ENCODE results near the gene MAP3K13.

MAP3K13 gene

DNA sequence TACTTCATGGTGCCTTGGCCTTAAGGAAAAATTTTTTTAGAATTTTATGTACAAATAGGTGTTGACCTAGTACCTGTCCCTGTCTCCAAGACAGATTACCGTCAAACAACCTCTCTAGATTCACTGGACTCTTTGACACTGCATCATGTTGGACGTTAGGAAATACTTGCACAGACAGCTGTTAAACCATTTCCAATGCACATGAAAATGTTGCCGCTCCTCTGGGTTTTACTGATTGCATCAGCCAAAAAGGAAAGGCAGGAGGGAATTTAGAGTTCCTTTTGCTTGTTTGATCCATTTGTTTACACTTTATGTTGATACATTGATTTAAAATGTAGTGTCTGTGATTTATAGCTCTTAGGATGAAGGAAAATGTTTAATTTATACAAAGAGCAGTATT lies 121.4 kb downstream of the MAP3K13 start:
- H3K27ac ChIP-seq (ENCODE audit: low read length) = no peak overlapping the region
- H3K36me3 ChIP-seq (ENCODE audit: control insufficient read depth, insufficient read depth, low read length) = no peaks in the 10 kb centered on the region
- H3K27me3 ChIP-seq (ENCODE audit: control insufficient read depth, insufficient read depth, low read length) = no peaks in the 10 kb centered on the region

DNA sequence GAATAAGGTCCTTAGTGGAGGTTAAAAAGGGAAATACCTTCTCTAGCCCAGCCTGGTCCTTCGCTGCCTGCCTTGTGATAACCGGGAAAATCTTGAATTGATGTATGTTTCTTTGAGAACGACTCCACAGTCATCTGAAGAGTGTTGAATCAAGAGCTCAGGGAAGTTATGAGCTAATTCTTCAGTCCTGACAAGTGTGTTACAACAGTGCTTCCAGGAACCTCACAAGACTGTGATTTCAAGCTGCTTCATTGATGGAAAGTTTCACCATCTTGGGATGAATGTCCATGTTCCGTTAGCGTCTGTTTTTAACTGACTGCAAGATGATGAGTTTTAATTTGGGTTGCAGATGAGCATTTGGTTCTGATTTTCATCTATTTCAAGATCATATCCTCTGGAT lies 123.5 kb downstream of the MAP3K13 start:
- H3K4me3 ChIP-seq (ENCODE audit: low read length) = no peak overlapping the region
- no CpG with 5 or more reads among the region's 5 CpGs for WGBS (ENCODE audit: insufficient coverage, insufficient read length)
- no peak overlapping the region for H3K27ac ChIP-seq (ENCODE audit: low read length)
- no peak for DNase-seq (ENCODE audit: low read depth, low spot score)
- no peaks in the 10 kb centered on the region for H3K27me3 ChIP-seq (ENCODE audit: control insufficient read depth, insufficient read depth, low read length)
- no peaks in the 10 kb centered on the region for H3K9me3 ChIP-seq (ENCODE audit: control insufficient read depth, insufficient read depth, low read length)
- no peaks in the 10 kb centered on the region for H3K4me1 ChIP-seq (ENCODE audit: control insufficient read depth, insufficient read depth, low read length)
- peaks cover 3% of the 10 kb centered on the region; the same call in 1 of the 2 replicates for H3K36me3 ChIP-seq (ENCODE audit: control insufficient read depth, insufficient read depth, low read length)

More for the DNA sequence above, 121.4 kb downstream of the MAP3K13 start:
- Histone ChIP-seq H3K4me1 (ENCODE audit: control insufficient read depth, insufficient read depth, low read length) (no peaks in the 10 kb centered on the region), H3K9me3 (ENCODE audit: control insufficient read depth, insufficient read depth, low read length) (no peaks in the 10 kb centered on the region), H3K4me3 (ENCODE audit: low read length) (no peak overlapping the region)
- DNase-seq (ENCODE audit: low read depth, low spot score) = no peak
- WGBS (ENCODE audit: insufficient coverage, insufficient read length) = no CpG with 5 or more reads among the region's 3 CpGs

DNA sequence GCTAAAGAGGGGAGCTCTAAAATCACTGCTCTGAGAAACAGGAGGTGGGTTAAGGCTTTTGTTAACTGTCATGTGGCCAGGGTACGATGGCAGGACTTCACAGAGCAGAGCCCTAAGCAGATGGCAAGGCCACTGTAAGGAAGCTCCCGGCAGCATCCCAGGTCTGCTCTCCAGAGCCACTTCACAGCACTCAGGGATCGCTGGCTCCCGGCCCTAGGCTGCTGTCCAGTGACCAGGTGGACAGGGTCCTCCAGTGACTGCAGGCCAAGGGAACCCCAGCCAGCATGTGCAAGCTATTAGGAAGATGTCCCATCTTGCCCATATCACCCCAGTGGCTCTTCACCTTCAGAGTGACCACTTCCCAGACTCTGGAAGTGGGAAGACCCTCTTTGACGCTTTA lies 125.5 kb downstream of the MAP3K13 start:
- no peak for DNase-seq (ENCODE audit: low read depth, low spot score)

DNA sequence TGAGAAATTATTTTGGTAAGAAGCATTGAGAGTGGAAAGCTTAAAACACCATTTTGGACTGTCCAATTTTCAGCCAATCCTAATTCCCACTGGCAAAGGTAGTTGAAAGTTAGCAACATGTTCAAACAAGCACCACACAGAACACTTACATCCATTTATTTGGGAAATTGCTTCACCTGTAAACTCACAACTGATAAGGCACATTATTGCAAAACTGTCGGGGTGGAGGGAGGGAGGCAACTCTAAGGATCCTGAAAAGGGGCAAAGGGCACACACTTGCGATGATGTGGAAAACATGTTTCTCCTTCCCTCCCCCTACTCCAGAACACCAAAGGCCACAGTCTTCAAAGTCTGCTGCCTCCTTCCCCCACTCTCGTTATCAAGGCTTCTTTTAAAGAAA lies 126.5 kb downstream of the MAP3K13 start:
- Histone ChIP-seq H3K4me1 (ENCODE audit: control insufficient read depth, insufficient read depth, low read length) (no peaks in the 10 kb centered on the region), H3K27me3 (ENCODE audit: control insufficient read depth, insufficient read depth, low read length) (no peaks in the 10 kb centered on the region), H3K9me3 (ENCODE audit: control insufficient read depth, insufficient read depth, low read length) (no peaks in the 10 kb centered on the region), H3K27ac (ENCODE audit: low read length) (no peak overlapping the region), H3K36me3 (ENCODE audit: control insufficient read depth, insufficient read depth, low read length) (peaks cover 3% of the 10 kb centered on the region; the same call in 1 of the 2 replicates), H3K4me3 (ENCODE audit: low read length) (no peak overlapping the region)
- WGBS (ENCODE audit: insufficient coverage, insufficient read length) = no CpG with 5 or more reads among the region's 3 CpGs
- DNase-seq (ENCODE audit: low read depth, low spot score) = no peak

More for the DNA sequence above, 125.5 kb downstream of the MAP3K13 start:
- Histone ChIP-seq H3K36me3 (ENCODE audit: control insufficient read depth, insufficient read depth, low read length) (peaks cover 3% of the 10 kb centered on the region; the same call in 1 of the 2 replicates), H3K4me3 (ENCODE audit: low read length) (no peak overlapping the region), H3K9me3 (ENCODE audit: control insufficient read depth, insufficient read depth, low read length) (no peaks in the 10 kb centered on the region), H3K27ac (ENCODE audit: low read length) (no peak overlapping the region), H3K4me1 (ENCODE audit: control insufficient read depth, insufficient read depth, low read length) (no peaks in the 10 kb centered on the region), H3K27me3 (ENCODE audit: control insufficient read depth, insufficient read depth, low read length) (no peaks in the 10 kb centered on the region)
- WGBS (ENCODE audit: insufficient coverage, insufficient read length) = no CpG with 5 or more reads among the region's 5 CpGs

GRCh38 chr3:185490241-185490640 lies 127.3 kb downstream of the MAP3K13 start:
- Histone ChIP-seq H3K36me3 (ENCODE audit: control insufficient read depth, insufficient read depth, low read length) (peaks cover 3% of the 10 kb centered on the region; the same call in 1 of the 2 replicates), H3K27me3 (ENCODE audit: control insufficient read depth, insufficient read depth, low read length) (no peaks in the 10 kb centered on the region), H3K4me3 (ENCODE audit: low read length) (no peak overlapping the region), H3K27ac (ENCODE audit: low read length) (no peak overlapping the region), H3K9me3 (ENCODE audit: control insufficient read depth, insufficient read depth, low read length) (no peaks in the 10 kb centered on the region), H3K4me1 (ENCODE audit: control insufficient read depth, insufficient read depth, low read length) (no peaks in the 10 kb centered on the region)
- no CpG with 5 or more reads among the region's 4 CpGs for WGBS (ENCODE audit: insufficient coverage, insufficient read length)
- no peak for DNase-seq (ENCODE audit: low read depth, low spot score)

DNA sequence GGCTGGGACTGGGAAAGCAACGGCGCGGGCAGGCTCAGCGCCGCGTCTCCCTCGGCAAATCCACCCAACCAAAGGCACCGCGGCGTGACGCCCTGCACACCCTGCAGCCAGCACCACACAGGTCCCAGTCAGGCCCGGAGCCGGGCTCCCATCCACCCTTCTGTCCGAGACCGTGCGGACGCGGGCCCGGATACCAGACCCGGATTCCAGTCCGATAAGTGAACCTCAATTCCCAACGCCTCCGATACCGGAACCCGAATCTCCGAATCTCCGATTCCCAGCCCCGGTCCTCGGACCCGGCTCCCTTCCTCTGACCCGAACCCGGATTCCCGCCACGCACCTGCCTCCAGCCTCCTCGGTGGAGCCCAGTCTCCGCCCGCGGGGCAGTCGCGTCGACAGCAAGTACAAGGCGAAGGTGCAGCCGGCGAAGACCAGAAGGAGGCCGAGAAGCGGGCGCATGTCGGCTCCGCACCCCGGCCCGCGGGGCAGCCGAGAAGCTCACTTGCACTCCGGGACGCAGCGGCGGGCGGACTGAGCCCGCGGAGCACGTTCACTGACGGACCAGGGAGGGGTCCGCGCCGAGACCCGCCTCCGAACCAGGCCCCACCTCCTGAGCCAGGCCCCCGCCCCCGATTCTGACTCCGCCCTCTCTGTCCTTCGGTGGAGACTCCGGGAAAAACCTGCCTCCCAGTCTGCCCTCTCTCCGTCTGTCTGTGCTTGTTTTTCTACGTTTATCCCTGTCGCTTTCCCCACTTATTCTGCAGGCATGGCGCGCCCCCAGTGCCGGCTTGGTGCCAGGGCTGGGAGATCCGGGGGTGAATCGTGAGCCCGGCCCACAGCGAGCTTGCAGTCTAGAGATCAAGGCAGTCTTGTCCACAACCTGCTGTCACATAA lies 135.8 kb downstream of the MAP3K13 start, which contains the start of gene TMEM41A:
Gene TMEM41A, minus strand, starts transcription at position 533 of the 894 bp plus-strand sequence. Its CDS starts 74 bp downstream, at position 459.
- H3K4me3 ChIP-seq (ENCODE audit: low read length) = peak within 1 kb of the TSS; percentile 84
- no peaks in the 10 kb centered on the region for H3K9me3 ChIP-seq (ENCODE audit: control insufficient read depth, insufficient read depth, low read length)
- WGBS (ENCODE audit: insufficient coverage, insufficient read length) = no CpG with 5 or more reads among the region's 82 CpGs
- 0 out of 2 replicates have a peak, but pooled peaks cover 5% of the 10 kb centered on the region for H3K36me3 ChIP-seq (ENCODE audit: control insufficient read depth, insufficient read depth, low read length)
- H3K27me3 ChIP-seq (ENCODE audit: control insufficient read depth, insufficient read depth, low read length) = no peaks in the 10 kb centered on the region
- peak; percentile 68 for DNase-seq (ENCODE audit: low read depth, low spot score)
- H3K27ac ChIP-seq (ENCODE audit: low read length) = no peak within 1 kb of the TSS
- 0 out of 2 replicates have a peak, but pooled peaks cover 1% of the 10 kb centered on the region for H3K4me1 ChIP-seq (ENCODE audit: control insufficient read depth, insufficient read depth, low read length)

DNA sequence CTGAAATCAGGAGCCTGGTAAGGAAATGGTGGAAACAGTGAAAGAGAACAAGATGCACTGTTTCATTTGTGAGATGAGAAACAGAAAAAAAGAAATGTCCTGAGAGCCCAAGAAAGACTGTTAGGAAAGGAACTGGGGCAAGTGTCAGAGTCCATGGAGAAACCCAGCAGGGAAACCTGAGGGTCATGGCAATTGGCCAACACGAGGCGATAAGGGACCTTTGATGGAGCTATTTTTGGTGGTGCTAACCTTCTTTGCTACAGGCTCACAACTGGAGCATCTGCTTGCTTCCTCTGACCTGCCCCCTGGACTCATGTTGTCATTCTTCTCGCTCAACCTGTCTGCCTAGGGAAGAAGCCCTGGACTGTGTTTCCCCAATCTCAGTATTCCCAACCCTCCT lies 140.1 kb downstream of the MAP3K13 start:
- no peaks in the 10 kb centered on the region for H3K36me3 ChIP-seq (ENCODE audit: control insufficient read depth, insufficient read depth, low read length)
- H3K4me1 ChIP-seq (ENCODE audit: control insufficient read depth, insufficient read depth, low read length) = 0 out of 2 replicates have a peak, but pooled peaks cover 1% of the 10 kb centered on the region
- no peak overlapping the region for H3K27ac ChIP-seq (ENCODE audit: low read length)
- no CpG with 5 or more reads among the region's 3 CpGs for WGBS (ENCODE audit: insufficient coverage, insufficient read length)
- no peak for DNase-seq (ENCODE audit: low read depth, low spot score)
- H3K9me3 ChIP-seq (ENCODE audit: control insufficient read depth, insufficient read depth, low read length) = no peaks in the 10 kb centered on the region
- H3K4me3 ChIP-seq (ENCODE audit: low read length) = no peak overlapping the region
- H3K27me3 ChIP-seq (ENCODE audit: control insufficient read depth, insufficient read depth, low read length) = no peaks in the 10 kb centered on the region

GRCh38 chr3:185503521-185503920 lies 140.6 kb downstream of the MAP3K13 start:
- DNase-seq (ENCODE audit: low read depth, low spot score) = no peak
- H3K36me3 ChIP-seq (ENCODE audit: control insufficient read depth, insufficient read depth, low read length) = no peaks in the 10 kb centered on the region
- H3K27me3 ChIP-seq (ENCODE audit: control insufficient read depth, insufficient read depth, low read length) = no peaks in the 10 kb centered on the region
- H3K9me3 ChIP-seq (ENCODE audit: control insufficient read depth, insufficient read depth, low read length) = no peaks in the 10 kb centered on the region
- 0 out of 2 replicates have a peak, but pooled peaks cover 1% of the 10 kb centered on the region for H3K4me1 ChIP-seq (ENCODE audit: control insufficient read depth, insufficient read depth, low read length)
- no peak overlapping the region for H3K4me3 ChIP-seq (ENCODE audit: low read length)
- H3K27ac ChIP-seq (ENCODE audit: low read length) = no peak overlapping the region
- WGBS (ENCODE audit: insufficient coverage, insufficient read length) = no CpG with 5 or more reads among the region's 1 CpG

DNA sequence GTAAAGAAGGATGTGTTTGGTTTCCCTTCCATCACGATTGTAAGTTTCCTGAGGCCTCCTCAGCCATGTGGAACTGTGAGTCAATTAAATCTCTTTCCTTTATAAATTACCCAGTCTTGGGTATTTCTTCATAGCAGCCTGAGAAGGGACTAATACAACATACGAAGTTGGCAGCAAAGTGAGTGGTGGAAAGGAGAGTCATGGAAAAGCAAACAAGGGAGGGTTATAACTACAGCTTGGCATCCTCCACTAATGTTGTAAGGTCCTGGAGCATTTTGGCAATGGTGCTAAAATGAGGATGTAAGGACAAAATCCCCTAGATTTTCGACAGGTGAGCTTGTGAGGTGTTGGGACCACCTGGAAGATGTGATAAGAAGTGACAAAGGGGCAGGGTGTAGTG lies 141.7 kb downstream of the MAP3K13 start:
- Histone ChIP-seq H3K36me3 (ENCODE audit: control insufficient read depth, insufficient read depth, low read length) (no peaks in the 10 kb centered on the region), H3K27ac (ENCODE audit: low read length) (no peak overlapping the region), H3K27me3 (ENCODE audit: control insufficient read depth, insufficient read depth, low read length) (no peaks in the 10 kb centered on the region), H3K4me1 (ENCODE audit: control insufficient read depth, insufficient read depth, low read length) (0 out of 2 replicates have a peak, but pooled peaks cover 1% of the 10 kb centered on the region), H3K9me3 (ENCODE audit: control insufficient read depth, insufficient read depth, low read length) (no peaks in the 10 kb centered on the region), H3K4me3 (ENCODE audit: low read length) (no peak overlapping the region)
- no CpG with 5 or more reads among the region's 3 CpGs for WGBS (ENCODE audit: insufficient coverage, insufficient read length)
- DNase-seq (ENCODE audit: low read depth, low spot score) = no peak

GRCh38 chr3:185507883-185508282 lies 144.9 kb downstream of the MAP3K13 start:
- Histone ChIP-seq H3K27ac (ENCODE audit: low read length) (no peak overlapping the region), H3K4me1 (ENCODE audit: control insufficient read depth, insufficient read depth, low read length) (0 out of 2 replicates have a peak, but pooled peaks cover 1% of the 10 kb centered on the region), H3K4me3 (ENCODE audit: low read length) (no peak overlapping the region), H3K36me3 (ENCODE audit: control insufficient read depth, insufficient read depth, low read length) (no peaks in the 10 kb centered on the region), H3K9me3 (ENCODE audit: control insufficient read depth, insufficient read depth, low read length) (no peaks in the 10 kb centered on the region), H3K27me3 (ENCODE audit: control insufficient read depth, insufficient read depth, low read length) (no peaks in the 10 kb centered on the region)
- WGBS (ENCODE audit: insufficient coverage, insufficient read length) = no CpG with 5 or more reads among the region's 6 CpGs
- DNase-seq (ENCODE audit: low read depth, low spot score) = no peak
